Measurements from ENCODE around the gene CFAP61. TPM values are rescaled to one million over a fixed set of nuclear protein-coding genes. Genes with fewer than 3 reads are reported as not detected.

CFAP61 gene
- total and polyA plus RNA-seq, 9 of the 15 experiments (the other 6 are each of a cell fraction or from before 2014, with no cell fraction given): 0.11 TPM; not detected in 8

DNA sequence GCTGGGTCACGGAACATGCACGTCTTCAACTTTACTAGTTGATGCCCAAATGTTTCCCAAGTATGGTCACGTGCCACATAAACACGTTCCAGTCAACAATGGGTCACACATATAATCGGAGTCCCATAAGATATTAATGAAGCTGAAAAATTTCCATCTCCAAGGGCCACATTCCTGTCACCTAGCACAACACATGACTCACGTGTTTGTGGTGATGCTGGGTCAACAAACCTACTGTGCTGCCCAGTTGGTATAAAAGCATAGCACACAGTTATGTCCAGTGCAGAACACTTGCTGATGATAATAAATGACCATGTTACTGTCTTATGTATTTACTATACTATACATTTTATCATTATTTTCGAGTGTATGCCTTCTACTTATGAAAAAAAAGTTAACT, 247.6 kb downstream of the CFAP61 start:
- H3K79me2 ChIP-seq (ENCODE audit: control insufficient read depth, insufficient read depth, low read length): no peaks in the 10 kb centered on the region
- in situ Hi-C loops (cut with MboI): no loop called here
- TF ChIP-seq ZNF766 (CRISPR knock-in tag; conservative IDR thresholded peaks at IDR 0.05): no peak
- no peak for TF ChIP-seq NRF1 (conservative IDR thresholded peaks at IDR 0.05 in 1 of 2, IDR thresholded peaks at IDR 0.05 in 1 of 2)
- no peak for TF ChIP-seq ZNF76 (CRISPR knock-in tag; IDR thresholded peaks at IDR 0.05; ENCODE audit: borderline replicate concordance)
- TF ChIP-seq MCM5 (IDR thresholded peaks at IDR 0.05; ENCODE audit: low read depth): no peak
- TF ChIP-seq FOXJ3 (CRISPR knock-in tag; IDR thresholded peaks at IDR 0.05): no peak
- no peak for TF ChIP-seq PHF21A (IDR thresholded peaks at IDR 0.05; ENCODE audit: borderline replicate concordance, low read depth)
- no peak for TF ChIP-seq SP1 (CRISPR knock-in tag; IDR thresholded peaks at IDR 0.05)
- TF ChIP-seq FUS (optimal IDR thresholded peaks at IDR 0.05; ENCODE audit: low read depth, low read length): no peak
- TF ChIP-seq, protein P1, sequence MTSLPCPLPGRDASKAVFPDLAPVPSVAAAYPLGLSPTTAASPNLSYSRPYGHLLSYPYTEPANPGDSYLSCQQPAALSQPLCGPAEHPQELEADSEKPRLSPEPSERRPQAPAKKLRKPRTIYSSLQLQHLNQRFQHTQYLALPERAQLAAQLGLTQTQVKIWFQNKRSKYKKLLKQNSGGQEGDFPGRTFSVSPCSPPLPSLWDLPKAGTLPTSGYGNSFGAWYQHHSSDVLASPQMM (CRISPR knock-in tag; IDR thresholded peaks at IDR 0.05): no peak
- TF ChIP-seq, protein P2, sequence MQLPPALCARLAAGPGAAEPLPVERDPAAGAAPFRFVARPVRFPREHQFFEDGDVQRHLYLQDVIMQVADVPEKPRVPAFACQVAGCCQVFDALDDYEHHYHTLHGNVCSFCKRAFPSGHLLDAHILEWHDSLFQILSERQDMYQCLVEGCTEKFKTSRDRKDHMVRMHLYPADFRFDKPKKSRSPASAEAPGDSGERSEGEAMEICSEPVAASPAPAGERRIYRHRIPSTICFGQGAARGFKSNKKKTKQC (CRISPR knock-in tag; IDR thresholded peaks at IDR 0.05): no peak
- no peak for TF ChIP-seq RBM15 (IDR thresholded peaks at IDR 0.05; ENCODE audit: insufficient read depth, low read length)
- TF ChIP-seq ZNF589 (CRISPR knock-in tag; IDR thresholded peaks at IDR 0.05; ENCODE audit: low read depth): no peak
- no peak for TF ChIP-seq ZNF695 (CRISPR knock-in tag; IDR thresholded peaks at IDR 0.05)
- no peak for TF ChIP-seq MTA1 (IDR thresholded peaks at IDR 0.05; ENCODE audit: borderline replicate concordance)
- no peak for TF ChIP-seq ZNF551 (CRISPR knock-in tag; IDR thresholded peaks at IDR 0.05)

More for the DNA sequence above, 247.6 kb downstream of the CFAP61 start:
- H3K9me3 ChIP-seq (replicated peaks; ENCODE audit: control insufficient read depth, insufficient read depth, low read depth, low read length): no peaks in the 10 kb centered on the region
- no peaks in the 10 kb centered on the region for H3K9me1 ChIP-seq (ENCODE audit: control insufficient read depth, insufficient read depth, low read length)
- H2AFZ ChIP-seq (ENCODE audit: low read depth, low read length): no peak overlapping the region
- no peaks in the 10 kb centered on the region for H3K4me1 ChIP-seq (replicated peaks in 1 of 2; ENCODE audit: control insufficient read depth in 2 of 2, insufficient read depth in 2 of 2, low read length in 2 of 2)
- no peaks in the 10 kb centered on the region for H4K20me1 ChIP-seq (replicated peaks; ENCODE audit: control insufficient read depth, insufficient read depth, low read length)
- CTCF ChIA-PET (ENCODE audit: low intra/inter-chr PET ratio): no interaction called here
- ATAC-seq: no peak
- H3K27ac ChIP-seq (ENCODE audit: extremely low read depth, low read depth, low read length): no peak overlapping the region
- no peak for FAIRE-seq
- intact Hi-C loops (cut with micrococcal nuclease): no loop called here
- no peak overlapping the region for H3K4me2 ChIP-seq (ENCODE audit: insufficient read depth, low read length)
- peaks cover 4 to 17% of the 10 kb centered on the region in 2 experiments; a peak in 4 of 5 replicates for H3K27me3 ChIP-seq (ENCODE audit: control insufficient read depth in 2 of 2, insufficient read depth in 2 of 2, low read length in 2 of 2)
- BruUV-seq (replicated peaks): no TSS peak
- no peak overlapping the region for H3K4me3 ChIP-seq
- POLR2A ChIA-PET: no interaction called here
- no peaks in the 10 kb centered on the region for H3K36me3 ChIP-seq (ENCODE audit: control insufficient read depth, insufficient read depth, low read length)
- DNase-seq (ENCODE audit: extremely low read depth in 1 of 4, low spot score in 3 of 4): no peak
- no peak overlapping the region for H3K9ac ChIP-seq (ENCODE audit: insufficient read depth in 1 of 2, low read depth in 2 of 2, low read length in 2 of 2)
- 2% methylated on average over 7 of the region's 7 CpGs for WGBS (ENCODE audit: insufficient coverage, low coverage, missing lambda C conversion rate)
